Hematopoietic multipotent progenitor cell (in vitro differentiated cells): ENCODE measurements around the gene TUBG2. TPM values are rescaled to one million over a fixed set of nuclear protein-coding genes. Genes with fewer than 3 reads are reported as not detected.

Experiments used
- DNase-seq, 3 donors: peaks; one replicate each; pipeline ENCODE4 v3.0.0-alpha.2; 2011 to 2015; ENCODE audit warnings: low read depth in 2 of 3, low spot score in 2 of 3
- small RNA-seq: library from RNA; depleted of rRNA; stranded (forward); fragments of <200 nt; gene quantifications from one replicate; pipeline ENCODE3, GENCODE V24; 2012
- total RNA-seq: library from RNA; depleted of rRNA; stranded (reverse); fragments of >200 nt; gene quantifications from one replicate; pipeline ENCODE4 v1.2.3, GENCODE V29; 2012

The TUBG2 gene
- total RNA-seq, 1 donor: 5.4 TPM

- no peak for DNase-seq
Measured at GRCh38 chr17:42692489-42692888, 33.4 kb downstream of the TUBG2 start.

- no peak for DNase-seq
Measured at GRCh38 chr17:42694524-42694923, 35.4 kb downstream of the TUBG2 start.

GRCh38 chr17:42695500-42695899 lies 36.4 kb downstream of the TUBG2 start:
- DNase-seq: no peak

- no peak for DNase-seq
Measured at GRCh38 chr17:42697108-42697811, 38.2 kb downstream of the TUBG2 start.

- DNase-seq: no peak
Measured at GRCh38 chr17:42698736-42699414, 39.8 kb downstream of the TUBG2 start.

- no peak for DNase-seq
Measured at GRCh38 chr17:42699415-42699740, 40.3 kb downstream of the TUBG2 start.

GRCh38 chr17:42700586-42701289 lies 41.7 kb downstream of the TUBG2 start:
- DNase-seq: no peak

- no peak for DNase-seq
Measured at GRCh38 chr17:42702446-42702845, 43.4 kb downstream of the TUBG2 start.

GRCh38 chr17:42704490-42704836 lies 45.4 kb downstream of the TUBG2 start:
- no peak for DNase-seq

GRCh38 chr17:42704837-42705494 lies 45.9 kb downstream of the TUBG2 start:
- no peak for DNase-seq

GRCh38 chr17:42706732-42707131 lies 47.6 kb downstream of the TUBG2 start:
- peak in 2 of 3 donors; percentile 76 to 87 for DNase-seq

- DNase-seq: no peak
Measured at GRCh38 chr17:42708588-42708987, 49.5 kb downstream of the TUBG2 start.

GRCh38 chr17:42709561-42709960 lies 50.5 kb downstream of the TUBG2 start:
- DNase-seq: no peak

Small RNAs within 50 kb of the gene (small RNA-seq; reads per million reads assigned to genes)
- not detected for gene MIR6780A

Other genes with a start within 250 kb of the TUBG2 start
- gene CAVIN1, start 236.0 kb upstream of the TUBG2 start, total RNA-seq: 95.1 TPM
- gene ATP6V0A1, start 200.4 kb upstream of the TUBG2 start, total RNA-seq: 67.6 TPM
- 29.4 TPM for gene NAGLU, start 123.0 kb upstream of the TUBG2 start, total RNA-seq
- 1.3 TPM for gene HSD17B1, start 106.4 kb upstream of the TUBG2 start, total RNA-seq
- gene COASY, start 97.1 kb upstream of the TUBG2 start, total RNA-seq: 31.2 TPM
- gene MLX, start 92.2 kb upstream of the TUBG2 start, total RNA-seq: 24.2 TPM
- 1.3 TPM for gene PSMC3IP, start 81.6 kb upstream of the TUBG2 start, total RNA-seq
- gene RETREG3, start 49.9 kb upstream of the TUBG2 start, total RNA-seq: 72.2 TPM
- 25.3 TPM for gene TUBG1, start 49.6 kb upstream of the TUBG2 start, total RNA-seq
- 0.27 TPM for gene PLEKHH3, start 17.7 kb downstream of the TUBG2 start, total RNA-seq
- gene CCR10, start 22.6 kb downstream of the TUBG2 start, total RNA-seq: 1.1 TPM
- gene CNTNAP1, start 23.2 kb downstream of the TUBG2 start, total RNA-seq: 0.81 TPM
- gene EZH1, start 85.8 kb downstream of the TUBG2 start, total RNA-seq: 35.8 TPM
- 0.27 TPM for gene RAMP2, start 101.9 kb downstream of the TUBG2 start, total RNA-seq
- 45.5 TPM for gene VPS25, start 114.2 kb downstream of the TUBG2 start, total RNA-seq
- under 0.01 TPM for gene WNK4, start 121.3 kb downstream of the TUBG2 start, total RNA-seq
- gene COA3, start 139.4 kb downstream of the TUBG2 start, total RNA-seq: 56.6 TPM
- under 0.01 TPM for gene CNTD1, start 139.6 kb downstream of the TUBG2 start, total RNA-seq
- gene BECN1, start 165.0 kb downstream of the TUBG2 start, total RNA-seq: 67.9 TPM
- 39.0 TPM for gene PSME3, start 174.1 kb downstream of the TUBG2 start, total RNA-seq
- gene AOC2, start 185.3 kb downstream of the TUBG2 start, total RNA-seq: 1.3 TPM
- gene AOC3, start 191.9 kb downstream of the TUBG2 start, total RNA-seq: 0.27 TPM
- not detected for gene G6PC1, start 241.5 kb downstream of the TUBG2 start, total RNA-seq